Retinal pigment epithelial cell (primary cell): ENCODE results near the gene ATG2A.

Source experiments
- DNase-seq: peaks from one replicate; pipeline ENCODE4 v3.0.0-alpha.2; 2010; ENCODE audit warnings: low read depth
- H3K4me3 ChIP-seq: 2 replicates; pipeline ENCODE4 v1.5.1; 2011; ENCODE audit warnings: mild to moderate bottlenecking, low read length, control low read depth, moderate library complexity
- TF ChIP-seq, protein P1 (sequence below): conservative IDR thresholded peaks from 2 replicates; pipeline ENCODE4 v1.5.1; 2011; ENCODE audit warnings: low read depth, low read length, control low read depth, inconsistent platforms

Gene ATG2A

DNA sequence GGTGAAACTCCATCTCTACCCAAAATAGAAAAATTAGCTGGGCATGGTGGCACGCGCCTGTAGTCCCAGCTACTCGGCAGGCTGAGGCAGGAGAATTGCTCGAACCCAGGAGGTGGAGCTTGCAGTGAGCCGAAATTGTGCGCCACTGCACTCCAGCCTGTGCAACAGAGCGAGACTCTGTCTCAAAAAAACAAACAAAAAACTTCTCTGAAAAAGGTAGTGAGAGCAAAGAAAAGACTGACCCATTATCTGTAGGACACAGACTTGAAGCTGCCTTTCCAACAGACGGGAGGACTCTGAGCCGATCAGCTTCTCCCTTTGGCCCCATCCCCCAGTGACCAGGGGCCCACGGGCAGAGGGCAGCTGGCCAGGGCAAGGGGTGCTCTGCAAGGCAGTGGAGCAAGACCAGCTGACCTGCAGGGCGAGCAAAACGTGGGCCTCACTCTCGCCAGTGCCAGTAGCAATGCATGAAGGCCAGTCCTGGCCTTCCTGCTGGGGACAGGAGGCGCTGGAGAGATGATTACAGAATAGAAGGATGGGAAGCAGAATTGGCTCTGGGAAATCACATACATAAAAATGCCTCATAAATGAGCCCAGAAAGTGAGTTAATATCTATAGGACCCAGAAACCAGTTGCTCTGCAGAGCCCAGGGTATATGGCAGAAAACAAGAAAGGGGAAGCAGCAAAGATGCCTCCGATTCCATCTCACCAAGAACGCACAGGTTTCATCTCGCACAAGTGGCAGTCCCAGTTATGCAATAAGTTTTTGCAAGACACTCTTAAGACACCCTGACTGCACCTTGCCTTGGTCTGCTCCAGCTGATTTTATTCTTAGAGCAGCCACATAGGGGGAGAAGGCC lies 41.4 kb downstream of the ATG2A start:
- DNase-seq = no peak
- H3K4me3 ChIP-seq = peak overlapping the region; percentile 95
- TF ChIP-seq, protein P1, sequence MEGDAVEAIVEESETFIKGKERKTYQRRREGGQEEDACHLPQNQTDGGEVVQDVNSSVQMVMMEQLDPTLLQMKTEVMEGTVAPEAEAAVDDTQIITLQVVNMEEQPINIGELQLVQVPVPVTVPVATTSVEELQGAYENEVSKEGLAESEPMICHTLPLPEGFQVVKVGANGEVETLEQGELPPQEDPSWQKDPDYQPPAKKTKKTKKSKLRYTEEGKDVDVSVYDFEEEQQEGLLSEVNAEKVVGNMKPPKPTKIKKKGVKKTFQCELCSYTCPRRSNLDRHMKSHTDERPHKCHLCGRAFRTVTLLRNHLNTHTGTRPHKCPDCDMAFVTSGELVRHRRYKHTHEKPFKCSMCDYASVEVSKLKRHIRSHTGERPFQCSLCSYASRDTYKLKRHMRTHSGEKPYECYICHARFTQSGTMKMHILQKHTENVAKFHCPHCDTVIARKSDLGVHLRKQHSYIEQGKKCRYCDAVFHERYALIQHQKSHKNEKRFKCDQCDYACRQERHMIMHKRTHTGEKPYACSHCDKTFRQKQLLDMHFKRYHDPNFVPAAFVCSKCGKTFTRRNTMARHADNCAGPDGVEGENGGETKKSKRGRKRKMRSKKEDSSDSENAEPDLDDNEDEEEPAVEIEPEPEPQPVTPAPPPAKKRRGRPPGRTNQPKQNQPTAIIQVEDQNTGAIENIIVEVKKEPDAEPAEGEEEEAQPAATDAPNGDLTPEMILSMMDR = peak; percentile 17

DNA sequence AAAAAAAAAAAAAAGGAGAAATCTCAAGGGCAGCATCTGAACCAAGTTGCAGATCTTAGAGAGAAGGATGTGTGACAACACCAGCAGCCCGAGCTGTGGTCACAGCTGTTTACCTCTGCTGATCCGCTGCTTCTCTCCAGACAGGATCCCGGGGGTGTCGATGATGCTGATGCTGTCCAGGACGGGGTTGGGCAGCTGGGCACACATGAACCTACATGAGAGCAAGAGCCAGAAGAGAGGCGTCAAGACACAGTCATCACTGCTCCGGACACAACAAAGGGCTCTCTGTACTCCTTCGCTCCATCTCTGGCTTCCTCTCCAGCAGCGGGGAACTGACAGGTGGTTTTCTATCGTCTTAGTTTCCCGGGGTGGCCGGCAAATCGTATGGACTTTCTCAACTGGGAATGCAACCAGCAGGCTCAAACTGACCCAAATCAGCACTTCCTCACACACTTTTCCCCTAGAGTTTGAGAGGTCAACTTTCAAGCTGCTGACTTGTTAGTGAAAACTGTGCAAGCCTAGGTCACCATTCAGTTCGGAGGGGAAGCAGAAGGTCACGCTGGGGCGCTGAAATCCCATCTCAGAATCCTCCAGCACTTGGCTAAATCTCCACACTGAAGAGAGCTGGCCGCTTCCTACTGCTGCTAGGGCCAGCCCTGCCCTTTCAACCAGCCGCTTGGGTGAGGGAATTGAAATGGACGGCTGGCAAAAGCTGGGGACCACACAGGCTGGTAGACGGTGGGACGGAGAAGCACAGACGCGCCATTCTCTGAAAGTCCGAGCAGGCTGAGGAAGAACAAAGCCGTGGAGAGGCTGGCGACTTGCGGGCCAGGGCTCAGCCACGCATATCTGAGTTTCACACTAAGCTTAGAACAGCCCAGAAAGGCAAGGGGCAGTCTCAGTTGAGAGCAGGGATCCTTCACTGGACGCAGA lies 42.4 kb downstream of the ATG2A start:
- H3K4me3 ChIP-seq = peak overlapping the region; percentile 19
- TF ChIP-seq, protein P1 = no peak
- no peak for DNase-seq

DNA sequence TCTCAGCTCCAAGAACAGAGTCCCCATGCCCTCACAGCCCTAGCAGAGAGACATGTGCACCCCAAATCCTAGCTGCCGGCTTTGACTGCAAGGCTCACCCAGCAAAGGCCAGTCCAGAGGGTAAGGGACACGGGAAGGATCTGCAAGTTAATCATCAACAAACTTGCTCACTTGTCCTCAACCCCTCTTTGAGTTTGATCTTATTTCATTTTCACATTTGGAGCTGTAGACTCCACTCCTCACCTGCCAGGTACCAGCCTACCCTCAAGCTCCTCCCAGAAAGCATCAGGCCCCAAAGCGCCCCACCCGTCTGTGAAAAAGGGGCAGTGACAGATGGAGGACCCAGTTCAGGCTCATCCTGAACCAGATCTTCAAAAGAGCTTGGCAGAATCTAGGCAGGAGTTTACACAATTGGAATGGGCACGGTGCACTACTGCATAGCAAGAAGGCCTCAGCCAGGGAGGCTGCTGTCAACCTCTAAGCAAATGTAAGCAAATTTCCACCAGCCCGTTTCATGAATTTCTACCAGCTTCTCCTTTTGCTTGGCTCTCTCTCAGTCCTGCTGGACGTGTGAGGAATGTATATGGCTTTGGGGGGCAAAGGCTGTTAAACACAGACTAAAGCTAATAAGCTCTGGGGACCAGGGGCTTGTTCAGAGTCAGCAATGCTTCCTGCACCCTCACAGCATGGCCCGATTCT lies 44.1 kb downstream of the ATG2A start:
- DNase-seq = no peak
- H3K4me3 ChIP-seq = no peak overlapping the region
- TF ChIP-seq, protein P1 = no peak

DNA sequence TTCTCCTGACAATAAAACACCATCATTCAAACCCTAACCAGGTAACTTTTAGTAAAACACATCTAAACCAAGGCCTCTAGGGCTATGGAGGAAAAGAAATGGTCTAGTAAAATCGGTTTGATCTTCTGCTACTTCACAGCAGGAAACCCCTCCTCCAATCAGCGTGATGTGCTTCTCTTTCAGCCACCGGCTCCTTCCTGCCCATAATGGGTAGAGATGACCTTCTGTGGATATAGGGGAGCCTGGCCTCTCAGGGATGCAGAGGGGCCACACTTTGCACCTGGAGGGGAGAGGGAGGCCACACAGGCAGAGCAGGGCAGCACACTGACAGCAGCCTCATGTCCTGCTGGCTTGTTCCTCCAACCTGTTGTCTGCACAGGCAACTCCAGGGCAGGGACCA lies 45.5 kb downstream of the ATG2A start:
- no peak overlapping the region for H3K4me3 ChIP-seq
- no peak for DNase-seq
- TF ChIP-seq, protein P1 = no peak

DNA sequence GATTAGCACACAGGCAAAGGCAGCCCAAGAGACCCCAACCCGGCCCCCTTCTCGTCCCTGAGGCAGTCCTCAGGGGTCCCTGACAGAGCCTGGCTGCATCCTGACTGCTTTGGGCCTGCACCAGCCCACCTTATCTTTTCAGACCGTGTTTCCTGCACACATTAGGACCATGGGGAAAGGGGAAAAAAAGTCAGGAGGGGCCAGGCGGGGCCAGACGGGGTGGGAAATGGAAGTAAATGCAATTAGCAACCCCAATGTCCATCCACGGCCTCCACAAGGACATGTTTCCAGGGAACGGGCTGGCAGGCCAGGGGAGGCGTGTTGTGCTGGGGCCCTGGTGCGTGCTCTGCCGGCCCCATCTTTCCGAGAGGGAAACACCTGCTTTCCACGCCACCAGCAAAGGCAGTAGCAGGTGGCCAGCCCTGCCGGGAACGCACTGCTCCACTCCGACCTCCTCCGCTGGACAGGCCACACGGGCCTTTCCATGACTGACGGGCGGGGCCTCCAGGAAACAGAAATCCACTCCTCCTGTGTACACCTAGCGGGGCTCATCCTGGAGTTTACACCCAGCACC lies 46.0 kb downstream of the ATG2A start:
- no peak for DNase-seq
- TF ChIP-seq, protein P1 = no peak
- no peak overlapping the region for H3K4me3 ChIP-seq

DNA sequence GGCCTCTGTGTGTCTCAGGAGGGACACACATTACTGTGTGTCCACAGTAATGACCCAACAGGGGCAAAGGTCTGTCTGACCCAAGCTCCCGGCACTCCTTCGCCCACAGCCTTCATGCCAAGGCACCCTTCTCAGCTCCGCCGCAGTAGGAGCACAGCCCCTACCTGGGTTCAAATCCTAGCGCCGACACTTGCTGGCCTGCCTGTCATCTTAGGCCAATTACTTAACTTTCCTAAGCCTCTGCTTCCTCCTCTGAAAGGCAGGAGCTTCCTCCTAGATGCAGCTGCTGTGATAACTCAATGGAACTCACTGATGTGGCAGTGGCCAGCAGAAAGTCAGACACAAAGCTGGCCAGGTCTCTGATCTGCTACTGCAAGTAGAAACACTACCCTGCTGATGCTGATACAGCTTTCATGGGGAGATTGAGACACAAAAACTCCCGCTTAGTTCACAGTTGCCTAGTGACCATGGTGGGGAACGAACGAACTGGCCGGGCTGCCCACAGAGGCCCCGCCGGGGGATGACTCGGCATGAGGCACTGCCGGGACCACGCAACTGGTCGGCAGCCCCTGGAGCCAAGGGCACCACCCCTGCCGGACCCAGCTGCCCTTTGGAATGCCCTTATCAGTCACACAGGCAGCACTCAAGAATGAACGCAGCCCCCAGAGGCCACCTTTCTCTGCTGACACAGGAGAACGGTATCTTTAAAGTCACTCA lies 46.7 kb downstream of the ATG2A start:
- no peak for DNase-seq
- peak overlapping the region; percentile 6 for H3K4me3 ChIP-seq

More for the DNA sequence above, 46.7 kb downstream of the ATG2A start:
- TF ChIP-seq, protein P1 = no peak
